Endothelial cell (in vitro differentiated cells): ENCODE data around the gene LAMA2. TPM values are rescaled to one million over a fixed set of nuclear protein-coding genes. Genes with fewer than 3 reads are reported as not detected.

Experiments
- DNase-seq: peaks from one replicate; pipeline ENCODE4 v3.0.0; 2021; ENCODE audit warnings: low spot score
- H3K27ac Mint-ChIP-seq: one replicate; pipeline ENCODE4 v1.8.0; 2021; ENCODE audit warnings: mixed read lengths, inconsistent platforms; ENCODE audit not compliant: unreplicated experiment
- H3K27me3 Mint-ChIP-seq: one replicate; pipeline ENCODE4 v1.8.0; 2021; ENCODE audit warnings: mild to moderate bottlenecking, moderate library complexity, mixed read lengths, inconsistent platforms; ENCODE audit not compliant: unreplicated experiment
- H3K36me3 Mint-ChIP-seq: one replicate; pipeline ENCODE4 v1.8.0; 2021; ENCODE audit warnings: mild to moderate bottlenecking, low read depth, mixed read lengths, inconsistent platforms; ENCODE audit not compliant: unreplicated experiment
- H3K4me1 Mint-ChIP-seq: one replicate; pipeline ENCODE4 v1.8.0; 2021; ENCODE audit warnings: mild to moderate bottlenecking, mixed read lengths, inconsistent platforms; ENCODE audit not compliant: unreplicated experiment
- H3K4me3 Mint-ChIP-seq: one replicate; pipeline ENCODE4 v1.8.0; 2021; ENCODE audit warnings: mild to moderate bottlenecking, mixed read lengths, inconsistent platforms; ENCODE audit not compliant: unreplicated experiment
- H3K9me3 Mint-ChIP-seq: one replicate; pipeline ENCODE4 v1.8.0; 2021; ENCODE audit warnings: mixed read lengths, inconsistent platforms; ENCODE audit not compliant: unreplicated experiment
- CTCF ChIP-seq: fragments of 200-600 bp; sonication (generic); IDR thresholded peaks from one replicate; pipeline ENCODE4 v1.5.0; 2021; ENCODE audit warnings: antibody characterized with exemption; ENCODE audit not compliant: unreplicated experiment
- total RNA-seq: library from RNA; stranded (reverse); fragmentation: NEBNext Ultra II Directional; extraction: Animal tissue kit (Norgen Biotek cat#: 25700); gene quantifications from one replicate; pipeline ENCODE4 v1.2.1, GENCODE V29; 2021; ENCODE audit not compliant: unreplicated experiment

The LAMA2 gene
- total RNA-seq, 1 donor from 2014 or later = 2.0 TPM

- H3K27me3 Mint-ChIP-seq = no peaks in the 10 kb centered on the region
- H3K4me1 Mint-ChIP-seq = no peaks in the 10 kb centered on the region
- H3K27ac Mint-ChIP-seq = no peak overlapping the region
- DNase-seq = no peak
- no peaks in the 10 kb centered on the region for H3K9me3 Mint-ChIP-seq
- no peak overlapping the region for H3K4me3 Mint-ChIP-seq
- H3K36me3 Mint-ChIP-seq = no peaks in the 10 kb centered on the region
- no peak for TF ChIP-seq CTCF
Measured at GRCh38 chr6:129455126-129455769, 572.3 kb downstream of the LAMA2 start.

- Mint-ChIP-seq H3K4me1 (no peaks in the 10 kb centered on the region), H3K9me3 (no peaks in the 10 kb centered on the region), H3K36me3 (no peaks in the 10 kb centered on the region), H3K4me3 (no peak overlapping the region), H3K27ac (no peak overlapping the region), H3K27me3 (no peaks in the 10 kb centered on the region)
- no peak for DNase-seq
- no peak for TF ChIP-seq CTCF
Measured at GRCh38 chr6:129460221-129460620, 577.3 kb downstream of the LAMA2 start.

- no peaks in the 10 kb centered on the region for H3K36me3 Mint-ChIP-seq
- no peaks in the 10 kb centered on the region for H3K9me3 Mint-ChIP-seq
- no peak overlapping the region for H3K4me3 Mint-ChIP-seq
- no peak overlapping the region for H3K27ac Mint-ChIP-seq
- peaks cover 13% of the 10 kb centered on the region for H3K4me1 Mint-ChIP-seq
- H3K27me3 Mint-ChIP-seq = no peaks in the 10 kb centered on the region
- no peak for DNase-seq
- no peak for TF ChIP-seq CTCF
Measured at GRCh38 chr6:129469070-129469662, 586.2 kb downstream of the LAMA2 start.

- Mint-ChIP-seq H3K27ac (no peak overlapping the region), H3K36me3 (no peaks in the 10 kb centered on the region), H3K9me3 (no peaks in the 10 kb centered on the region), H3K27me3 (no peaks in the 10 kb centered on the region), H3K4me3 (no peak overlapping the region), H3K4me1 (peaks cover 8% of the 10 kb centered on the region)
- DNase-seq = no peak
- no peak for TF ChIP-seq CTCF
Measured at GRCh38 chr6:129472239-129472638, 589.3 kb downstream of the LAMA2 start.

- Mint-ChIP-seq H3K9me3 (no peaks in the 10 kb centered on the region), H3K27me3 (no peaks in the 10 kb centered on the region), H3K4me3 (no peak overlapping the region), H3K36me3 (no peaks in the 10 kb centered on the region), H3K27ac (no peak overlapping the region), H3K4me1 (peaks cover 8% of the 10 kb centered on the region)
- no peak for DNase-seq
- no peak for TF ChIP-seq CTCF
Measured at GRCh38 chr6:129473546-129473945, 590.6 kb downstream of the LAMA2 start.
